DMS153 treated with DMSO at 0.1 percent for 48 hours (cell line): ENCODE results near the gene LURAP1L.
"Not testable (repeated sequence)": the region's sequence is repeated elsewhere in the genome, so short reads cannot be mapped to it uniquely, and the experiment has no call there.

Source experiments
- DNase-seq: peaks from one replicate; lab custom pipeline; 2025; ENCODE audit not compliant: unreplicated experiment; lab: John Stamatoyannopoulos, UW

The LURAP1L gene

GRCh38 chr9:12855066-12855465, 80.2 kb downstream of the LURAP1L start:
- no peak for DNase-seq

DNA sequence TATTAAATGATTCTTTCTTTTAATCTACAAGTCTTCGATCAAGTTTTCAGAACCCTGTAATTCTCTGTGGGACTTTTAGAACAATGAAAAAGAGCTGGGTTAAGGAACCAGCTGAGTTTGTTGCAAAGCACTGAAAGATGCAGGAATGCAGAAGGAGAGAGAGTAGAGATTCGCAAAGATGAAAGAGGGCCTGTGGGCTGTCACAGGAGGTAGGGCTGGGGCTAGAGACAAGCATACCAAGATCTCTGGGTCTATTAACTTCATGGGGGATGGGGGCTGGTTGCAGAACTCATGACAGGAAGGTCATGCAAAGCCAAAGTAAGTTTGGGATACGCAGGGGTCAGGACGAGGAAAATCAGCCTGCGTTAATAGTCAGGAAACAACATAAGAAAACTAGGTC, 81.8 kb downstream of the LURAP1L start:
- no peak for DNase-seq

DNA sequence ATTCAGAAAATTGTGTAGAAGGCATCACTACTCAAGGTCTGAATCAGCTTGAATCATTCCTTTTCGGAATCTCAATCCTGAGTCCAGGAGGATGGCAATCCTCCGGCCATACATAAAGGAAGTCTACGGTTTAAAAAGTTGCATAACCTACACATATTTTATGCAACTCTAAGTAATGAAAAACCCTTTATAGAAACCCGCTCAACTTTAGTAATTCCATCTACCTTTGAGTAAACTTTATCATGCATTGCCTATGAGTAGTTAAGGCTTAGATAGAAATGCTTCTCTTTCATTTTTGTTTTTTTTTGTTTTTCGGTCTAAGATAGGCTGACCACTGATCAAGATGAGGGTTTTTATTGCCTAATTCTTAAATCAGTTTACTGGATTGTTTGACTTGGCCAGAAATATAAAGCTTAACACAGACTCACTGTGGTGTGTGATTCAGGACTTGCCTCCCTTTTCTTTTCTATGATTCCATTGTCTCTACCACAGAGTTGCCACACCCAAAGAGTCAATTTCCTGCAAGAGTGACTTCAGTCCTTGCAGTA, 85.0 kb downstream of the LURAP1L start:
- DNase-seq = peak; percentile 9

- no peak for DNase-seq
These were observed 86.2 kb downstream of the LURAP1L start for GRCh38 chr9:12860998-12861397.

- DNase-seq = no peak
These were observed 88.0 kb downstream of the LURAP1L start for GRCh38 chr9:12862611-12863410.

DNA sequence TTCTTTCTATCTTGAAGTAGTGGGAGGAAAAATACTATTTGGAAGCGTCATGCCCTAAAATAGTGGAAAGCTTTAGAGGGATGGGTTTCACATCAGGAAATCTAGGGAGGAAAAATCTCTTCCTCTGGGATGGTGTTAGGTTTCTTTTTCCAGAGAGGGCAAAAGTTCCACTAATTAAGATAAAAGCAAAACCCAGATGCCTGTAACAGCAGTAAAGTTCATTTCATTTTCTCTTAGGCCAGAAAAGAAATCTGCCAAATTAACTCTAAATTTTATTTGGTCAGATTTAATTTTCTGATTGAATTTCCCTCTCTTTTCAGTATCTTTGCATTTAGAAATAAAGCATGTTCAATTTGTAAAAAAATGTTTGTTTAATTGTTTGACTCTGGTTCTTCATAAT, 88.8 kb downstream of the LURAP1L start:
- no peak for DNase-seq

- not testable (repeated sequence) for DNase-seq
These were observed 90.6 kb downstream of the LURAP1L start for GRCh38 chr9:12865380-12865779.
